Keratinocyte (primary cell): Measurements from ENCODE around the gene HAVCR2.

ENCODE experiments used
- CTCF ChIP-seq, 3 experiments: IDR thresholded peaks in 1 of 3; conservative IDR thresholded peaks in 1 of 3; optimal IDR thresholded peaks in 1 of 3; 2 replicates in 2 of 3; 3 replicates in 1 of 3; pipeline versions ENCODE3 to v1.5.1; 2011; ENCODE audit warnings: low read length in 3 of 3, mild to moderate bottlenecking in 3 of 3, moderate library complexity in 2 of 3, control low read depth in 1 of 3, inconsistent platforms in 1 of 3; ENCODE audit not compliant: insufficient read depth in 2 of 3; ENCODE audit errors: extremely low read depth in 1 of 3
- EZH2 ChIP-seq: IDR thresholded peaks from one replicate; pipeline ENCODE4 v1.6.1; 2012; ENCODE audit warnings: inconsistent platforms, mild to moderate bottlenecking, low read length, moderate library complexity

- TF ChIP-seq EZH2, result no peak
- no peak for TF ChIP-seq CTCF (optimal IDR thresholded peaks at IDR 0.05 in 1 of 3, IDR thresholded peaks at IDR 0.05 in 1 of 3, conservative IDR thresholded peaks at IDR 0.05 in 1 of 3; ENCODE audit: extremely low read depth in 1 of 3, insufficient read depth in 2 of 3, low read length in 3 of 3)
These were observed 49.0 kb downstream of the HAVCR2 start for GRCh38 chr5:157059891-157060290.
